H54 (cell line): ENCODE results near the gene DOC2B.
"Not testable (repeated sequence)": the region's sequence is repeated elsewhere in the genome, so short reads cannot be mapped to it uniquely, and the experiment has no call there.

Experiments used
- DNase-seq: peaks from one replicate; pipeline ENCODE4 v3.0.0; 2011; ENCODE audit warnings: low spot score, mixed read lengths; ENCODE audit not compliant: insufficient read length
- FAIRE-seq: peaks from 3 replicates; lab custom pipeline; 2011; peaks lifted over from hg19 to GRCh38; lab: Jason Lieb, UNC
- POLR2A ChIP-seq: IDR thresholded peaks from 2 replicates; pipeline ENCODE4 v1.6.1; 2011; ENCODE audit warnings: low read depth, mild to moderate bottlenecking, low read length

Gene DOC2B

DNA sequence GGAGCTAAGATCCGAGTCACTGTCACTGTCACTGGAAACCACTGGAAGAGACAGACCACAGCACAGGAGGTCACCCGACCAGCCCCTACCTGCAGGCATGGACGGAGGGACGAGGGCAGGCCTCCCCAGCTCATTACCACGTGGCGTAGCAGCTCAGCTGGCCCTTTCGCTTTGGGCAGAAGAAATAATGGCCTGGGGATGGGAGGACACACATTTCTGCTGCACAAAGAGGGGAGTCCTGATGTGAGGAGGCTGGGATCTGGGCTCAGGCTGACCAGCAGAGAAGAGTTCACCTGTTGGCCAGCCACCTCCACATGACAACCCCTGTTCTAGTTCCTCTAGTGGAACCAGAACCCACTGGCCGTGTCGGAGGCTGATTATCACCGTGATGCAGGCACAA lies 38.2 kb upstream of the DOC2B start:
- FAIRE-seq = no peak
- no peak for TF ChIP-seq POLR2A
- DNase-seq = no peak

DNA sequence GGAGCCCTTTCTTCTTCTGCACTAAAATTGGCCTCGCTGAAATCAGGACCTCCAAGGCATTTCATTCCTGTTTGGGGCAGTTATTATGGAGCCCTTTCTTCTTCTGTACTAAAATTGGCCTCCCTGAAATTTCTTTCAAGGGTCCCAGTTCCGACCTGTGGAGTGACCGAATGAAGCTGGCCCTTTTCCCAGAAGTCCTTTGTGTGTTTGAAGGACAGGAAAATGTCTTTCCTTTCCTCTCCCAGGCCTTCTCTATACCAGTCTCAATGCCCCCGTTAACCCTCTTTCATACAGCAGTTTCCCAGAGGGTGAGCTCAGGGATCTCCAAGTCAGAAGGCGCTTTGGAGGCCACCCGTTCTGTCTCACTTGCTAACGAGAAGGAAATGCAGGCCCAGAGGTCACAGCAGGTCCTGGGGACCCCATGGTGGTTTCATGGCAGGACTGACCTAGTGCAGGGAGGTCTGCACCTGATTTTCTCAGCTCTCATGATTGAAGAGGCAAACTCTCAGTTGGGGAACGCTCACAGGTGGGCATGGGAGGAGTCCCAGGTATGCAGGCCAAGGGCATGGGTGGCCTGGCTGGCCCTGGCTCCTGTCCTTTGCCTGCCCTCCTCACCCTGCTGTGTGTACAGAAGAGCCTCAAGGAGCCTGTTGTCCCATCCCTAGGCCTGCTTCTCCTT lies 37.1 kb upstream of the DOC2B start:
- FAIRE-seq (no peak), DNase-seq (no peak)
- TF ChIP-seq POLR2A = no peak

DNA sequence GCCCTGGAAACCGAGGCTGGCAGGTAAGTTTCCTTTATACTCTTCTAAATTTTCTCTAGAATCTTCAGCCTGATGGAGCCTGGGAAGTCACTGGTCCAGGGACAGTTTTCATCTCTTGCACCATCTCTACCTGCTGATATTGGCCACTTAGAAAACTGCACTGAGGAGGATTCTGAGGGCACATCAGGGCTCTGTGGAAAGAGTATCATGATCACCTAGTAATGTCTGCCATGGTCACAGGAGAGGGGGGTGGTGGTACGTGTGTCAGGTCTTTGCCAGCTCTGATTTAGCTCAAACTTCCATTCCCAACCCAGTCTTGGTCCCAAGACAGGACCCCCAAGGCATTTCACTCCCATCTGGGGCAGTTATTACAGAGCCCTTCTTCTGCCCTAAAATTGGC lies 35.2 kb upstream of the DOC2B start:
- FAIRE-seq = no peak
- TF ChIP-seq POLR2A = no peak

DNA sequence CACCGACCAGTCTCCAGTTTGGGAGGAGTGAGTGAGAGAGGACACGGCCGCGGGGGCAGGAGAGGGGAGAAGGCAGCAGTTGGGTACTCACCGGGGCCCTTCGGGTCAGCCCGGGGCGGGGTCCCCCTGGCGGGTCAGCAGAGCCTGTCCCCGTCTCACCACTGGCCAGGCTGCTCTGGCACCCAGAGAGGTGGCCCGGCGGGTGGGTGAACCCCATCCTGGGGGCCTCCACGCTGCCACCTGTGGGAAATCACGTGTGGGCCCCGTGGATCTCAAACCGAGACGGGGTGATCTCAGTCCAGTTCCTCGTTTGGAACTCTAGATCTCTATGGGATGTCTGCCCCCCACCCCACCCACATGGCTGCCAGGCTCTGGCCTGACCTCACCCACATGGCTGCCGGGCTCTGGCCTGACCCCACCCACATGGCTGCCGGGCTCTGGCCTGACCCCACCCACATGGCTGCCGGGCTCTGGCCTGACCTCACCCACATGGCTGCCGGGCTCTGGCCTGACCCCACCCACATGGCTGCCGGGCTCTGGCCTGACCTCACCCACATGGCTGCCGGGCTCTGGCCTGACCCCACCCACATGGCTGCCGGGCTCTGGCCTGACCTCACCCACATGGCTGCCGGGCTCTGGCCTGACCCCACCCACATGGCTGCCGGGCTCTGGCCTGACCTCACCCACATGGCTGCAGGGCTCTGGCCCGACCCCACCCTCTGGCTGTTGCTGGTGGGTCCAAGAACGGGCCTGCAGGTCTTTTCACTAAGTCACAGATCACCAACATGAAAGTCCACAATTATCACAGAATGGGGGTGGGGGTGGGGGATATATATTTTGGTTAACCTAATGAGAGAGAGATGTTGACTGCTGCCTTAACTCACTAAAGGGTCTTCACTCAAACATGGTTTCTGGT lies 34.4 kb upstream of the DOC2B start:
- not testable (repeated sequence) for DNase-seq, FAIRE-seq

More for the DNA sequence above, 35.2 kb upstream of the DOC2B start:
- DNase-seq = no peak

DNA sequence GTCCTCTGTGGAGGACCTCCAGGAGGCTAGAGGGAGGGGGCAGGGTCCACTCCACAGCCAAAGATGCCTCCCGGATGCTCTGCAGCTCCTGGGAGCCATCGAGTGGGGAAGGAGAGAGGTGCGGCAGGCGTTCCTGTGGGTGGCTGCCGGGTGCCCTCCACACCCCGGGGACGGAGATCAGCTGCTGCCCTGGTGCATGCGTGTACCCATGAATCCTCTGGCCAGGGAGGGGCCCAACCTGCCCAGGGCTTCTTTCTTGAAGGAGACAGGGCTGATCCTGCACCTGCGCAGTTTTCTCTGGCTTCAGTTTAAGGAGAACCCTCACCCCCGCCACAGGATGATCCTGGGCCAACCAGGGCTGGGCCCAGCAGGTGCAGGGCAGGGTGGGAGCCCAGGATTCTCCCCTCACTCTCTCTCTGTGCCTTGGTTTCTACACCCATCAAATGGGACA lies 33.5 kb upstream of the DOC2B start:
- DNase-seq = no peak
- no peak for FAIRE-seq
- TF ChIP-seq POLR2A = no peak

DNA sequence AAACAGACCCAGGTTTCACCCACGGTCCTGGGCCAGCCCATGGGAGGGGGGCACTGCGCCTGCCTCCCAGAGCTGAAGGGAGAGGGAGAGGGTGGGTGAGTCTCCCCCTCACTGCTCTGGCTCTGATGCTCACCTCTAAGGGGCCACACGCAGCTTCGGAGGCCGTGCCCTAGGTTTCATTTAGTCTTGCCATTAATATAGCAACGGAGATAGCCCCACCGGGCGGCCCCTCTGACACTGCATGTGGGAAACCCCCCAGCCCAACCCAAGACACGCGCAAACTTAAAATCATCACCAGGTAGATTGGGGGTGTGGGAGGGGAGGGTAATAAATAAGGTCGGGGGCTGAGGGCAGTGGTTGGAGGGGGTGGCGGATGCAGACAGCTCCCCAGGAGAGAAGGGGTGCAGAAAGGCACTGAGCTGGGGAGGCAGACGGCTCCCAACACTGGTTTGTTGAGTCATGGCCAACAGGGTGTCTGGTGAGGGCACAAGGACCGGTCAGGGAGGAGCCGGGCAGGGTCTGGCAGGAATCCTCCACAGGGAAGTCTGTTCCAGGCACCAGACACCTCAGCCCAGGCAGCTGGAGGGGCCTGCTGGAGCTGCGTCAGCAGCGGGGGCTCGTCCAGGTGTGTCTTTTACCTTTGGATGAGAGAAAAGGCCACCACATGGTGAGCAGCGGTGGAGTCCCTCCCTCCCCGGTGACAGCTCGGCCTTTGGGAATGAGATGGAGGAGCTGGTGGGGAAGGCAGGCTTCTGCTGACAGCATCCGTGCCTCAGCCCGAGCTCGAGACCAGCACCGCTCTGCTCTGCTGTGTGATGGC lies 32.0 kb upstream of the DOC2B start:
- no peak for TF ChIP-seq POLR2A
- no peak for FAIRE-seq
- DNase-seq = no peak

DNA sequence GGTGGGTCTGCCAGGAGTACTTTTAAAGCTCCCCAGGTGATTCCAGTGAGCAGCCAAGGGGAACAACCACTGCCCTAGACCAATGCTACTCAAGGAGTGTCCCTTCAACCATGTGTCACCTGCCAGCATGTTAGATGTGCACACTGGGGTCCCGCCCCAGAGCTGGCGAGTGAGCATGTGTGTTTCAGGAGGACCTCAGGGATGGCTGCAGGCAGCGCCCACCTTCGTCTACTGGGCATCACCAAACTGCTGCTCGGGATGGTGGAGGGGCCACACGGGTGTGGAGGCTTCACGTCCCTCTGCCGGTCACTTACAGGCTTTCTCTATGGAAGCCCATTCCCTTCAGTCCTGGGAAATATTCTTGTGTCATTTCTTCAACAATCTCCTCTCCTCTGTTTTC lies 29.0 kb upstream of the DOC2B start:
- no peak for FAIRE-seq
- no peak for TF ChIP-seq POLR2A
- no peak for DNase-seq

DNA sequence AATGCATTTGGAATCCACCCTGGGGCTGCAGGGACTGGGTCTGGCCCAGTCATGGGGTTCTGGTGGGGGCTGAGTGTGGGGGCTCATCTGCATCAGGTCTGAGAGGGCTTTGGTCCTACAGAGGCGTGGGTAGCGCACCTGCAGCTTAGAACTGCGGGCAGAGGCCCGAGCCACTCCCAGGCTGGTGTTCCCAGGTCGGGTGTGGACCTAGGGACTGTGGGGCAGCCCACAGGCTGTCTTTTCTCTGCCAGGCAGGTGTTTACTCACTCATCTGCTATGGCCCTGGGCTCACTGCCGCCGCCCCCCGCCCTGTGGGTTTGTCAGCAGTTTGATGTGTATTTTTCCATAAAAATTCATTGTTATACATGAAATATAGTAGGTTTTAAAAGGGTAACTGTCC lies 27.0 kb upstream of the DOC2B start:
- DNase-seq (no peak), FAIRE-seq (no peak)
- no peak for TF ChIP-seq POLR2A

DNA sequence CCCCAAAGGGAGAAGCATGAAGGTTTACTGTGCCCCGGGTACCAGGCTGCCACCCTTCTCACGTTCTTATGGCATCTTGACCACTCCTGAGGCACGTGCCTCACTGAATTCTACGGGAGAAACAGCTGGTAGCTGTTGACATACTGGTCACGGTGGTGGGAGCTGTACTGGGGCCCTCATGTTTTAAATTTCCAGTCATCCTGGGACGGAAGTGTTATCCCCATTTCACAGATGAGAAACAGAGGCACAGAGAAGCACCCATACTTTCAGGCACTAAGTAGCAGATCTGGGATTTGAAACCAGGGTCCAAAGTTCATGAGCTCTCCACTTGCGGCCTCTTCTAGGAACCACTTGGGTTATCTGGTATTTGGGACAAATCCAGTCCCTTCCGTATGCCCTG lies 26.3 kb upstream of the DOC2B start:
- TF ChIP-seq POLR2A = no peak
- FAIRE-seq (no peak), DNase-seq (no peak)

DNA sequence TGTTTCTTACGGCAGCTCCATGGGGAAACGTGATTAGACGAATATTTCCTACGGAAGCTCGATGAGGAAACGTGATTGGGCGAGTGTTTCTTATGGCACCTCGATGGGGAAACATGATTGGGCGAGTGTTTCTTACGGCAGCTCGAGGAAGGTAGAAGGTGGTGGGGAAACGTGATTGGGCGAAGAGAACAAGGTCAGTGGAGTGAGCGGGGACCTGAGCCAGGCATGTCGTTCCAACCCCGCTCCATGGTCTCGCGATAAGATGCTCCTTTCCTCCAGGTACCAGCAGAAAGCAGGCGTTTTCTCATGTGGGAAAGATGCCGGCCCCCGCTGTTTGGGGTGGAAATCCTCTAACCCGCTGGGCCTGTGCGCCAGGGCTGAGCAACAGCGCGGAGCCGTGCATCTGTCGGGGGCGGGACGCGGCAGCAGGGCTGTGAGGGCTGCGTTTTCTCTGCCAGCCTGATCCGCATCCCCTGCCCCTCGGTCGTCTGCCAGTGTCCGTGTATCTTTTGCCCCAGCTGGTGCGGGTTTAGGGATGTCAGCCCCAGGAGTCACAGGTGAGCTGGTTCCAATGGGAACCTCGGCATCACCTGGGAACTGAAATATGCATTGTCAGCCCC lies 25.6 kb upstream of the DOC2B start:
- TF ChIP-seq POLR2A = no peak
- DNase-seq = no peak
- FAIRE-seq = no peak

DNA sequence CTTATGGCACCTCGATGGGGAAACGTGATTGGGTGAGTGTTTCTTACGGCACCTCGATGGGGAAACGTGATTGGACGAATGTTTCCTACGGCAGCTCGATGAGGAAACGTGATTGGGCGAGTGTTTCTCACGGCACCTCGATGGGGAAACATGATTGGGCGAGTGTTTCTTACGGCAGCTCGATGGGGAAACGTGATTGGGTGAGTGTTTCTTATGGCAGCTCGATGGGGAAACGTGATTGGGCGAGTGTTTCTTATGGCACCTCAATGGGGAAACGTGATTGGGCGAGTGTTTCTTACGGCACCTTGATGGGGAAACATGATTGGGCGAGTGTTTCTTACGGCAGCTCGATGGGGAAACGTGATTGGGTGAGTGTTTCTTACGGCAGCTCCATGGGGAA lies 25.0 kb upstream of the DOC2B start:
- not testable (repeated sequence) for DNase-seq, FAIRE-seq

DNA sequence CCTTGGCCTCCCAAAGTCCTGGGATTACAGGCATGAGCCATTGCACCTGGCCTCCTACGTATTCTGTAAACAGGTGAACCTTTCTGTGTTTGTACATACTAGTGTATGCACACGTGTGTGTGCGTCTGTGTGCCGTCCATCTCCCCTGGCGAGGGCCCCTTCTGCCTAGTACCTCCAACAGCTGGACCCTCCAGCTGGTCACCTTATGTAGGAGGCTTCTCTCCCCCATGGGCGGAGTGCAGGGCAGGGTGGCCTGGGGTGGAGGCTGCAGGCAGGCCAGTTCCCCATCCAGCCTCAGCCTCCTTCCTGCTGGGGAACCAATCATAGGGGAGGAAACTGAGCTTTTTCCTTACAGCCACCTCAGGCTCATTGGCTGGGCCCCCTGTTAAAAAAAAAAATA lies 24.4 kb upstream of the DOC2B start:
- DNase-seq (no peak), FAIRE-seq (no peak)
- no peak for TF ChIP-seq POLR2A

DNA sequence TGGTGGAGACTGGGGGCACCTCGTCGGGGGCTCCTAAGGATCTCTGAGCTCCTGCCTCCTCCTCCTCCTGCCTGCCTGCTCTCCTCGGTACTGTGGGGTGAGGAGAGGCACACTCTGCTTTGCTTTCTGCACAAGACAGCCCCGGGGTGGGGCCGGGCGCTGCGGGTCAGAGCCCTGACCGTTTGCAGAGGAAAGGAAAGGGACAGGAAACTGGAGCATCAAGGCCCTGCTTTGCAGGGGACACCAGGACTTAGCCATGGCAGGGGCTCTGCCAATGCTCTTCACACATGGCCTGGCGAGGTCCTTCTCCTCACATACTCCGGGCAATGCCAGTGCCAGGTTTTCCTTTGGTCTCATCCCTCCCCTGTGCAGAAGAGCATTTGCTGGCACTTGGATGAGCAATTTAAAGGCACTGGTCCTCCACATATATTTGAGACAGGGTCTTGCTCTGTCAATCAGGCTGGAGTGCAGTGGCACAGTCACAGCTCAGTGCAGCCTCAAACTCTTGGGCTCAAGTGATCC lies 23.8 kb upstream of the DOC2B start:
- no peak for TF ChIP-seq POLR2A
- FAIRE-seq = no peak
- DNase-seq = no peak
